NCI-H187 treated with DMSO at 0.1 percent for 48 hours (cell line): ENCODE results near the gene CERCAM.
"Not testable (repeated sequence)": the region's sequence is repeated elsewhere in the genome, so short reads cannot be mapped to it uniquely, and the experiment has no call there.

Experiments
- DNase-seq: peaks from one replicate; lab custom pipeline; 2025; lab: John Stamatoyannopoulos, UW

CERCAM gene

GRCh38 chr9:128393145-128393775, 27.4 kb upstream of the CERCAM start:
- no peak for DNase-seq

DNA sequence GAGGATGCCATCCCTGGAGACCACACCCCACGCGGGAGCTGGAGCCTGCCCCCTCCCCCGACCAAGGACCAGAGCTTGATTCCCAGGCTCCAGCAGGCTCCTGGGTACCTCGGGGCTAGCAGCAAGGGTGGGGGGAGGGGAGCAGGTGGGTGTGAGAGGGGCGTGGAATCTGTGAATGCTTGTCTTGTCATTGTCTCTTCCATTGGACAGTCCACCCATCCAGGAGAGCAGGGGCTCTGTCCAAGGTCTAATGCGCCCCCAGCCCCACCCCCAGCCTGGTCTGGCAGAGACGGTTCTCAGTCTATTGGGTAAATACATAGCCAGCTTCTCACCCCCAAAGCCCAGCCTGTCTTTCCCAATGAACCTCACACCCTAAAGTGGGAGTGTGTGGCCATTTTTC, 26.7 kb upstream of the CERCAM start:
- no peak for DNase-seq

GRCh38 chr9:128394379-128395168, 26.1 kb upstream of the CERCAM start:
- DNase-seq, result no peak

DNA sequence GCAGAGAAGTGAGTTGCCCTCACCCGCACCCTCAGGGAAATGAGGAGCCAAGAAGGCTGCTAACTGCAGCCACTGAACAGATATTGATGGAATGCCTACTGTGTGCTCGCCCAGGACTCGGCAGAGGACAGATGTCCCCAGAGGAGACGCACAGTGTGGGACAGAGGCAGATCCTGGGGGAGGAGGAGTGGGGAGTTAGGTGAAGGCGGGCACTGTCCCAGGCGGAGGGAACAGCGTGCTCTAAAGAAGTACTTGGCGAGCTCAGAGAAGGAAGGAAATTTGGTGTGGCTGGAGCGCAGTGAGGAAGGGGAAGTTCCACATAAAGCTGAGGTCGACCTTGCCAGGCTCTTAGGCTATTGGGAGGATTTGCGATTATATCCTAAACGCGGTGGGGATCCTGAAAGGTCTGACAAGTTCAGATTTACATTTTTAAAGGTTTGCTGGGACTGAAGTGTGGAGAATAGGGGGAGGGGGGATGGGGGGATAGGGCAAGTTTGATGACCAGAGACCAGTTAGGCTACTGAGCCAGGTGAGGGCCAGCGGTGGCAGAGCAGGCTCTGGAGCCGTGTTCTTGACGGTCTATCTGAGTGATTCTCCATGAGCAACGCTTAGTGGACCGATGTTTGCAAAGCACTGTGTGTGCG, 23.6 kb upstream of the CERCAM start:
- no peak for DNase-seq

DNA sequence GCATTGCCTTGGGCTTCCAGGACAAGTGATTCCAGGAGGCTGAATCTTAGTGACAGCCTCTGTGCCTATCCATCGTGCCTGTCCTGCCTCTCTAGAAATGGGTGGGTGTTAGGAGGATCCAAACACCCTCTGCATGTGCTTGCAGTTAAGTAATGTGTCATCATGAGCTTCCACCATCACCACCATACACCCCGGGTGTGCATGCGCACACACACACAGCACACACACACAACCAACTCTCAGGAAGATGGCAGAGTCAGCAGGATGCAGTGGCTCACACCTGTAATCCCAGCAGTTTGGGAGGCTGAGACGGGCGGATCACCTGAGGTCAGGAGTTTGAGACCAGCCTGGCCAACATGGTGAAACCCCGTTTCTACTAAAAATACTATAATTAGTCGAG, 22.8 kb upstream of the CERCAM start:
- no peak for DNase-seq

- no peak for DNase-seq
Observed at GRCh38 chr9:128399861-128400260, 20.8 kb upstream of the CERCAM start.

DNA sequence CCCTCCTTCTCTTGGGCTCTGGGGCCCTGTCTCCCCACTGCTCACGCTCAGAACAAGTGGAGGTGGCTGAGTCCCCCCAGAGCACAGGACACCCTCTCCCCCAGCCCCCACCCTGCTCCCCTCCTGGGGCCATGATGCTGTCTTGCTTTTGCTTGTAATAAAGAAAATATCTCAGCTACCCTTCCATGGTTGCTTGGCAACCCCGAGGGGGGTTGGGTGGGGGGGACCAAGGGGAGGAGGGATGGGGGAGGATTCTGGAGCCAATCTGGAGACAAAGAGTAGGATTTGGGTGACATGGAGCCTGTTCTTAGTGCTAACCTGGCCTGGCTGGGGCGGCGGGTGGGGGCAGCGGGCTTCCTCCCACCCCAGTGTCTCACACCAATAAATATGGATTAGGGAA, 16.1 kb upstream of the CERCAM start:
- DNase-seq, result no peak

DNA sequence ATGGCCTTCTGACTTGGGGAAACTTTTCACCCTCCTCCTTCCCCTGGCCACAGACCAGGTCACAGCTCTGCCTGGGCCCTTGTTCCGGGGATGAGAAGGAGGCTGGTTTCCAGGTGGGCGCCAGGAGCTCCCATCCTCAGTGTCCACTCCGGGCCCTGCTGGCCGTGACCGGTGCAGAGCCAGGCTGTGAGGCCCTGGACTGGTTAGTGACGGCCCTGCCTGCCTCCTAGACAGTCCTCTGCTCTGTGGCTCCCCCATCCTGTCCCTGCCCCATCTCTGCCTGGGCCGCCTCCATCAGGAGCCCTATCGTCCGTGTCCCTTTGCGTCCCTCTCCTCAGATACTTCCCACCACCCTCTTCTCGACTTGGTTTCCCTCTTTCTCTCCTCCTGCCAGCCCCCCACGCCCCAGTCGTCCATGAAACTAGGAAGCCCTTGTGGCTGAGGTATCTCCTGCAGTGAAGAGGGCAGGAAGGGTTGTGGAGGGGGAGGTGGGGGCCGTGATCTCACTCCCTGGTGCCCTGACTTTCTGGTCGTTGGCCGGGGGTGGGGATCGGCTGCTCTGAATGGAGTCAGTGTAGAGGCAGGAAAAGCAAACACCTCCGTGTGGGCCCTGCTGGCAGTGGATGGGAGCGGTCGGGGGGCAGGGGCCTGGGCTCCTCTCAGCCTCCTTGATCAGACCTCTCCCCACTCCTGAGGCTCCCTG, 15.4 kb upstream of the CERCAM start:
- no peak for DNase-seq

GRCh38 chr9:128405780-128406171, 14.9 kb upstream of the CERCAM start:
- no peak for DNase-seq

DNA sequence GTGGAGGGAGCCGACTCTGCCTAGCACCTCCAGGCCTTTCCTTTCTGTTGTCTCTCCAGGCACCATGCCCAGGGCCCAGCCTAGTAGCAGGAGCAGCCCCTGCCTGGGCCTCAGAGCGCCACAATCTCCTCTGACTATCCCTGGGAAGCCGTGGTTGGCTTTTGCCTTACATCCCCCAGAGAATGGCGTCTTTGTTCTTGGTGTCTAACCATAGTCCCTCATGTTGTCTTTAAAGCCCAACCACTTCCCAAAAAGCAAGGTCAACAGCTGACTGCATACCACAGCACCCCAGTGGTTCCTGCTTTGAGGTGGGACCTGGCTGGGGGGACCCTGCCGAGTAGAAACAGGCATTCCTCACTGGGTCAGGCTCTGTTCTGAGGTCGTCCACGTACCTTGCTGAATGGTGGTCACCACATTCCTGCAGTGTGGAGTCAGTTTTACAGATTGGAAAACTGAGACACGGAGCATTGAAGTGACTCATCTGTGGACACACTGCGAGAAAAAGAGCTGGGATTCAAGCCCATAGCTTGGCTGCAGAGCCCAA, 13.7 kb upstream of the CERCAM start:
- no peak for DNase-seq

DNA sequence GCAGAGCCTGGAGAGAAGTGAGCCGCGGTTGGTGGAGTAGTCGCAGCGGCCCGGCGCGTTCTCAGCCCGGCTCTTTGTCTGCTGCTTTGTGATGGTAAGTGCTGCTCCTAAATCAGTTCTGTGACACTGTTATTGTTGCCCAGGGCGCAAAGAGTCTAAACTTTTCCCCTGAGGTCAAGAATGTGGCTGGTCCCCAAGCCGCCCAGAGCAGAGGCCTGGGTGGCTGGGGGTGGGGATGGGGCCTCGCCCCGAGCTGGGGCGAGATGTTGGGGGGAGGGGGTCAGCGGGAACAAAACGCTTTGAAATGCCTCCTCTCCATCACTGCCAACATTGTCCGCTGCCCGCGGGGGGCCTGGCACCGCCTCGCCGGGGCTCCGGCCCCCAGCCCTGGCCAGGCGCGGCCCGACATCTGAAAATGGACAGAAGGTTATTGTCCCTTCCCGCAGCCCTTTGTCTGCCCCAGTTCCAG, 11.7 kb upstream of the CERCAM start:
- DNase-seq, result no peak

DNA sequence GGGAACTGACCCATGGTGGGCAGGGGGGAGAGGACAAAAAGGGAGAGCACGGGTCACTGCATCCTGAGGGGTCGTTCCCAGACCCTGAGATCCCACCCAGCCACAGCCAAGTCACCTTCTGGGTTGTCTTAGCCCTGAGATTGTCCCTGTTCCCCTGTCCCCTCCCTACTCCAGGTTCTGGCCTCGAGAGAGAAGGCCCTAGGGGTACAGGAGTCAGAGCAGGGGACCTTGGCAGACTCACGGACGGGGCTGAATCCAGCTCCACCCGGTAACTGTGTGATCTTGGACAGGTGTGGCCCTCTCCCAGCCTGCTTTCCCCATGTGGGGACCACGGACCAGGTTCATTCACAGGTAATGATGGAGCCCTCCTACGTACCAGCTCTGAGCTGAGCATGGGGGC, 11.2 kb upstream of the CERCAM start:
- no peak for DNase-seq

- DNase-seq, result no peak
Observed at GRCh38 chr9:128409978-128410377, 10.7 kb upstream of the CERCAM start.

DNA sequence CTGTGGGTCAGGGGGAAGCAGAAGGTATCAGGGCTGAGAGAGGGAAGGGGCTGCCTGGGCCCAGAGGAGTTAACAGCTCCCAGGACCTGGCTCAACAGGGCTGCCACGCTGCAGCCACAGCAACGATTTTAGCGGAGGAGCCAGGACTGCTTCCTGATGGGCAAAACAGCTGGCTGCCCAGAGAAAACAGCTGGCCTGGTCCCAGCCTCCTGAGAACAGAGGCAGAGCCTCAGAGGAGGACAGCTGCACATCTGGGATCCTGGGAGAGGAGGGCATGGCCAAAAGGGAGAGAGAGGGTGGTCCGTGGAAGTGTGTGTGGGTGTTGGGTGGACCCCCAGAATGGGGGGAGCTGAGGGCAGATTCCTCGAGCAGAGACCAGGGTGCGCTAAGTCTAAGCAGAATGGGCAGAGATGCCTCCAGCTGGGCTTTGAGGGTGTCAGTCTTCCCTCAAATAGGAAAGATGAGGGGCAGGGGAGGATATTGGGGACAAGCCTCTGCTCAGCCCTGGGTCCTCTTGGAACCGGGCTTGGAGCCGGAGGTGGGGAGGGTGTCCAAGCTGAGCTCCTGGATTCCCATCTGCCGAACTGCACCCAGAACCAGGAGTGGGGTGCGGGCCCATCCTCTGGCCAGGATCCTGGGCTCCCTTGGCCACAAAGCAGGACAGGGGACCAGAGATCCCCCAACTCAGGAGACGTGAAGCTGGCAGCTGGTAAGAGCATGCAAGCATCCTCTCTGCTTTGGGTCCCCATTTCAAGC, 9.1 kb upstream of the CERCAM start:
- DNase-seq, result no peak

DNA sequence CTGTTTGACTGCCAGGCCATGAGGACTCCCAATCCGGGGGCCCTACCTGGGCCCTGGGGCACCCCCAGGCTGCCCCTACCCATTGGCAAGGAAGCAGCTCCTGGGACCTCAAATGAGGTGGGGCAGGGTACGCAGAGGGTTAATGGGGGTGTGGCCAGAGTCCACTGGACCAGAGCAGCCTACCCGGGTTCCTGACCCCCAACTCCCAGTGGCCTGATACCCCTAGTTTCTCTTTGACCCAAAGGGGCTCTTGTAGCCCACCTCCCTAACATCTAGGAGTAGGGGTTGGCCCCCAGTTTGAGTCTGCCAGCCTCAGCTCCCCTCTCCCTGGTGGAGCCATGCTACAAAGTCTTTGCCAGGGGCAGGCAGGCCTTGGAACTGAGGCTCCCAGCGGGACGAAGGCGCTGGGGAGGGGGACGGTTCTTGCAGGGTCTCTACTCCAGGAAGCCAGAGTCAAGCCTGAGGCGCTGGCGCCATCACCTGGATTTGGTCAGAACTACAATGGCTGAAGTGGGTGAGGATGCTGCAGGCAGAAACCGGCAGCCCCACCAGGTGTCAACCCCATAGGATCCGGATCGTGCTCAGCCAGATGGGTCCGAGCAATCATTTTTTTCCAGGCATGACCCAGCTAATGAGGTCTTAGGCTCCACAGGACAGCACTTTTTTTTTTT, 8.4 kb upstream of the CERCAM start:
- DNase-seq, result no peak

GRCh38 chr9:128413728-128414127, 6.9 kb upstream of the CERCAM start:
- not testable (repeated sequence) for DNase-seq

GRCh38 chr9:128414461-128414860, 6.2 kb upstream of the CERCAM start:
- no peak for DNase-seq

DNA sequence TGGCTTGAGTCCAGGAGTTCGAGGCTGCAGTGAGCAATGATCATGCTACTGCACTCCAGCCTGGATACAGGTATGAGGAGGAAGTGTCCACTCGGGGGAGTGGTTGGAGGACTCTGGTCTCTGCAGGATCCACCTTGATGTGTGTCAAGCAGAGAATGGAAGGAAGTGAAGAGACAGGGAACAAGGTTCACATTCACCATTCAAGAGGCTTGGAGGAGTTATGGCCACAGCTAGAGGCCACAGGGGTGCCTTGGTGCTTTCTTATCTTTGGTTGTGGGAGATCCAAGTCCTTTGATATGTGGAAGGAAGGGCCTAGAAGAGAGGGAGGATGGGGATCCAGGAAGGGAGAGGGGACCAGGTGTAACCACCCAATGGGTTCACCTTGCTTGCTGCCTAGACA, 5.4 kb upstream of the CERCAM start:
- DNase-seq, result no peak

DNA sequence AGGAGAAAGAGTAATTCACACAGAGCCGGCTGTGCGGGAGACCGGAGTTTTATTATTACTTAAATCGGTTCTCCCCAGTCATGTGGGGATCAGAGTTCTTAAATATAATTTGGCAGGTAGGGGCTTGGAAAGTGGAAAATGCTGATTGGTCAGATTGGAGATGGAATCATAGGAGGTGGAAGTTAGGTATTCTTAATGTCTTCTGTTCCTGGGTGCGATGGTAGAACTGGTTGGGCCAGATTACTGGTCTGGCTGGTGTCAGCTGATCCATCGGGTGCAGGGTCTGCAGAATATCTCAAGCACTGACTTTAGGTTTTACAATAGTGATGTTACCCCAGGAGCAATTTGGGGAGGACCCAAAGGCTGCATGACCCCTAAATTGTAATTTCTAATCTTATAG, 4.6 kb upstream of the CERCAM start:
- no peak for DNase-seq

DNA sequence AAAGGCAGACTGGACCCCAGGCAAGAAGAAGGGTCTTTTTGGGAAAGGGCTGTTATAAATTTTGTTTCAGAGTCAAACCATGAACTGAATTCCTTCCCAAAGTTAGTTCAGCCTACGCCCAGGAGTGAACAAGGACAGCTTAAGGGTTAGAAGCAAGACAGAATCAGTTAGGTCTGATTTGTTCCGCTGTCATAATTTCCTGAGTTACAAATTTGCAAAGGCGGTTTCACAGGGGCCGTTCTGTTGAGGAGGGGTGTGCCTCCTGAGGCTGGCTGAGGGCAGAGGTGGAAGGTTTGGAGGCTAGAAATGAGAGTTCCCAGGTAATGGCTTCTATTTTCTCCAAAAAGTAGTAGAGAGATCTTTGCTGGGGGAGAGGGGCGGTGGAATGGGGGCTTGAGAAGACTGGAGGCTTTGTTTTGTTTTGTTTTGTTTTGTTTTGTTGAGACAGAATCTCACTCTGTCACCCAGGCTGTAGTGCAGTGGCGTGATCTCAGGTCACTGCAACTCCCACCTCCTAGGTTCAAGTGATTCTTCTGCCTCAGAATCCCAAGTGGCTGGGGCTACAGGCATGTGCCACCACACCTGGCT, 4.1 kb upstream of the CERCAM start:
- DNase-seq, result no peak
